K562 (cell line): Measurements from ENCODE around the gene C5AR2. TPM values are rescaled to one million over a fixed set of nuclear protein-coding genes. Genes with fewer than 3 reads are reported as not detected.

Experiments used
- CBX3 ChIP-seq, 2 experiments: IDR thresholded peaks; 1 replicate in 1 of 2; 2 replicates in 1 of 2; pipeline ENCODE4 v1.6.1; 2012; ENCODE audit warnings: inconsistent platforms in 2 of 2, low read length in 2 of 2, borderline replicate concordance in 1 of 2, control low read depth in 1 of 2
- CXXC5 ChIP-seq: fragments of 250-450 bp; sonication (Bioruptor Pico); IDR thresholded peaks from 2 replicates; pipeline ENCODE4 v1.8.0; 2022; ENCODE audit warnings: inconsistent platforms, mild to moderate bottlenecking, moderate library complexity
- POLR2A ChIP-seq: fragments of 450-650 bp; conservative IDR thresholded peaks from 2 replicates; pipeline ENCODE4 v1.6.1; 2016
- polyA plus RNA-seq, 8 experiments: library from polyadenylated mRNA; depleted of rRNA in 4 of 8; stranded (reverse) in 5 of 8; unstranded in 3 of 8; fragments of >200 nt; fragmentation: Nextera tagmentation in 2 of 8; fragmentation: Illumina TruSeq in 1 of 8; extraction: Ambion mirVana in 2 of 8; extraction: Trizol in 1 of 8; gene quantifications; 2 replicates each; pipeline versions ENCODE4 v1.2.1 to v1.2.3, GENCODE V29; 2011 to 2014; ENCODE audit warnings: inconsistent platforms in 1 of 8, missing spikeins in 1 of 8
- total RNA-seq, 7 experiments: library from RNA; depleted of rRNA in 6 of 7; stranded (reverse); fragments of >200 nt in 6 of 7; fragmentation: Illumina TruSeq in 2 of 7; extraction: Trizol in 2 of 7; gene quantifications; 2 replicates each; pipeline versions ENCODE4 v1.2.1 to v1.2.3, GENCODE V29; 2011 to 2021; ENCODE audit warnings: low replicate concordance in 1 of 7
- TF ChIP-seq, protein P1 (sequence below): fragments of 250-450 bp; sonication (Bioruptor Pico); IDR thresholded peaks from 2 replicates; pipeline ENCODE4 v1.8.0; 2021; ENCODE audit warnings: borderline replicate concordance, mild to moderate bottlenecking, moderate library complexity; ENCODE audit not compliant: poor library complexity, severe bottlenecking
- TF ChIP-seq, protein P2 (sequence below): fragments of 450-650 bp; formaldehyde crosslinking; IDR thresholded peaks from 2 replicates; pipeline ENCODE4 v1.4.0; 2022; ENCODE audit warnings: missing genetic modification characterization
- TF ChIP-seq, protein P3 (sequence below): fragments of 450-650 bp; IDR thresholded peaks from 2 replicates; pipeline ENCODE4 v1.6.1; 2016; ENCODE audit warnings: low read depth
- TF ChIP-seq, protein P4 (sequence below), 3 experiments: IDR thresholded peaks in 2 of 3; conservative IDR thresholded peaks in 1 of 3; 2 replicates each; pipeline ENCODE4 v1.5.1; 2011 to 2012; ENCODE audit warnings: low read length in 3 of 3, mild to moderate bottlenecking in 3 of 3, control low read depth in 2 of 3, improper control_type of control experiment in 1 of 3, inconsistent platforms in 1 of 3, low read depth in 1 of 3, mixed read lengths in 1 of 3, moderate library complexity in 1 of 3; ENCODE audit not compliant: insufficient read depth in 2 of 3
- TF ChIP-seq, protein P5 (sequence below): sonication (generic); formaldehyde crosslinking; IDR thresholded peaks from 2 replicates; pipeline ENCODE4 v1.8.0; 2022; ENCODE audit warnings: mild to moderate bottlenecking, missing genetic modification reagents

Gene C5AR2
- total and polyA plus RNA-seq, 9 of the 15 experiments (the other 6 are each of a cell fraction or from before 2014, with no cell fraction given): 0.01 to 1.1 (median 0.13) TPM

DNA sequence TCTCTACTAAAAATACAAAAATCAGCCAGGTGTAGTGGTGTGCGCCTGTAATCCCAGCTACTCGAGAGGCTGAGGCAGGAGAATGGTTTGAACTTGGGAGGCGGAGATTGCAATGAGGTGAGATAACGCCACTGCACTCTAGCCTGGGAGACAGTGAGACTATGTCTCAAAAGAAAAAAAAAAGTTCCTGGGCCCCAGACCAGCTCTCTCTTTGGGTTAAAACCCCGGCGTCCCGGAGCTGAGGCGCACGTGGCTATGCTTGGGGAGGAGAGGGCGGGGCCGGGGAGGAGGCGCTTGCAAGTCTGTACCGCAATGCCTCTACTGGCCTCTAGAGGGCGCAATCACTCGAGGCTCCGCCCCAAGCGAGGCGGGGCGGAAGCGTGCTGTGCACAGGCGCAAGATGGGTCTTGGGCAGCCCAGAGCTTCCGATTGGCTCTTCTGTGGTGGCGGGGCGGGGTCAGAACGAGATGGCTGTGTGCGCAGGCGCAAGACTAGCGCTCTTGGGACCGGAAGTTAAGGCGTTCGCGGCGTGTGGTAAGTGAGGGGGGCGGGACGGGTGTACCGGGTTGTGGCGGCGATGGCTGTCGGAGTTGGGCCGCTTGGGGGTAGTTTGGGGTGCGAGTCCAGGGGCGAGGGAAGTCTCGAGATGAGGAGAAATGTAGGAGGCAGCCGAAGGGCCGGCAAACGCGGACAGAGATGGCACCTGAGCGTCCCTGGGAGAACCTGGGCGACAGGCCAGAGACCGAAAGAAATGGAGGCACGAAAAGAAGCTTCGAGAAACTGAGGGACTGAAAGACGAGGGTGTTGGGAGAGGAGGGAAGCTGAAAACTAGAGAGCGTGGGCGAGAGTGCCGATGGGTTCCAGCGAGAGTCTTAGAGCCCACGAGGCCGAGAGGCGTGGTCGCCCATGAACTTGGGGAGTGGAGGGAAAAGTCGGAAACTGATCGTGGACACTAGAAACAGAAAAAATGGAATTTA lies 17.1 kb downstream of the C5AR2 start, which contains the start of gene DHX34 (continued):
- TF ChIP-seq, protein P1, sequence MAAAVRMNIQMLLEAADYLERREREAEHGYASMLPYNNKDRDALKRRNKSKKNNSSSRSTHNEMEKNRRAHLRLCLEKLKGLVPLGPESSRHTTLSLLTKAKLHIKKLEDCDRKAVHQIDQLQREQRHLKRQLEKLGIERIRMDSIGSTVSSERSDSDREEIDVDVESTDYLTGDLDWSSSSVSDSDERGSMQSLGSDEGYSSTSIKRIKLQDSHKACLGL (CRISPR knock-in tag): peak; percentile 62
- TF ChIP-seq, protein P2, sequence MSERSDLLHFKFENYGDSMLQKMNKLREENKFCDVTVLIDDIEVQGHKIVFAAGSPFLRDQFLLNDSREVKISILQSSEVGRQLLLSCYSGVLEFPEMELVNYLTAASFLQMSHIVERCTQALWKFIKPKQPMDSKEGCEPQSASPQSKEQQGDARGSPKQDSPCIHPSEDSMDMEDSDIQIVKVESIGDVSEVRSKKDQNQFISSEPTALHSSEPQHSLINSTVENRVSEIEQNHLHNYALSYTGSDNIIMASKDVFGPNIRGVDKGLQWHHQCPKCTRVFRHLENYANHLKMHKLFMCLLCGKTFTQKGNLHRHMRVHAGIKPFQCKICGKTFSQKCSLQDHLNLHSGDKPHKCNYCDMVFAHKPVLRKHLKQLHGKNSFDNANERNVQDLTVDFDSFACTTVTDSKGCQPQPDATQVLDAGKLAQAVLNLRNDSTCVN: peak; percentile 23; the same call in 1 of the 2 replicates
- TF ChIP-seq, protein P3, sequence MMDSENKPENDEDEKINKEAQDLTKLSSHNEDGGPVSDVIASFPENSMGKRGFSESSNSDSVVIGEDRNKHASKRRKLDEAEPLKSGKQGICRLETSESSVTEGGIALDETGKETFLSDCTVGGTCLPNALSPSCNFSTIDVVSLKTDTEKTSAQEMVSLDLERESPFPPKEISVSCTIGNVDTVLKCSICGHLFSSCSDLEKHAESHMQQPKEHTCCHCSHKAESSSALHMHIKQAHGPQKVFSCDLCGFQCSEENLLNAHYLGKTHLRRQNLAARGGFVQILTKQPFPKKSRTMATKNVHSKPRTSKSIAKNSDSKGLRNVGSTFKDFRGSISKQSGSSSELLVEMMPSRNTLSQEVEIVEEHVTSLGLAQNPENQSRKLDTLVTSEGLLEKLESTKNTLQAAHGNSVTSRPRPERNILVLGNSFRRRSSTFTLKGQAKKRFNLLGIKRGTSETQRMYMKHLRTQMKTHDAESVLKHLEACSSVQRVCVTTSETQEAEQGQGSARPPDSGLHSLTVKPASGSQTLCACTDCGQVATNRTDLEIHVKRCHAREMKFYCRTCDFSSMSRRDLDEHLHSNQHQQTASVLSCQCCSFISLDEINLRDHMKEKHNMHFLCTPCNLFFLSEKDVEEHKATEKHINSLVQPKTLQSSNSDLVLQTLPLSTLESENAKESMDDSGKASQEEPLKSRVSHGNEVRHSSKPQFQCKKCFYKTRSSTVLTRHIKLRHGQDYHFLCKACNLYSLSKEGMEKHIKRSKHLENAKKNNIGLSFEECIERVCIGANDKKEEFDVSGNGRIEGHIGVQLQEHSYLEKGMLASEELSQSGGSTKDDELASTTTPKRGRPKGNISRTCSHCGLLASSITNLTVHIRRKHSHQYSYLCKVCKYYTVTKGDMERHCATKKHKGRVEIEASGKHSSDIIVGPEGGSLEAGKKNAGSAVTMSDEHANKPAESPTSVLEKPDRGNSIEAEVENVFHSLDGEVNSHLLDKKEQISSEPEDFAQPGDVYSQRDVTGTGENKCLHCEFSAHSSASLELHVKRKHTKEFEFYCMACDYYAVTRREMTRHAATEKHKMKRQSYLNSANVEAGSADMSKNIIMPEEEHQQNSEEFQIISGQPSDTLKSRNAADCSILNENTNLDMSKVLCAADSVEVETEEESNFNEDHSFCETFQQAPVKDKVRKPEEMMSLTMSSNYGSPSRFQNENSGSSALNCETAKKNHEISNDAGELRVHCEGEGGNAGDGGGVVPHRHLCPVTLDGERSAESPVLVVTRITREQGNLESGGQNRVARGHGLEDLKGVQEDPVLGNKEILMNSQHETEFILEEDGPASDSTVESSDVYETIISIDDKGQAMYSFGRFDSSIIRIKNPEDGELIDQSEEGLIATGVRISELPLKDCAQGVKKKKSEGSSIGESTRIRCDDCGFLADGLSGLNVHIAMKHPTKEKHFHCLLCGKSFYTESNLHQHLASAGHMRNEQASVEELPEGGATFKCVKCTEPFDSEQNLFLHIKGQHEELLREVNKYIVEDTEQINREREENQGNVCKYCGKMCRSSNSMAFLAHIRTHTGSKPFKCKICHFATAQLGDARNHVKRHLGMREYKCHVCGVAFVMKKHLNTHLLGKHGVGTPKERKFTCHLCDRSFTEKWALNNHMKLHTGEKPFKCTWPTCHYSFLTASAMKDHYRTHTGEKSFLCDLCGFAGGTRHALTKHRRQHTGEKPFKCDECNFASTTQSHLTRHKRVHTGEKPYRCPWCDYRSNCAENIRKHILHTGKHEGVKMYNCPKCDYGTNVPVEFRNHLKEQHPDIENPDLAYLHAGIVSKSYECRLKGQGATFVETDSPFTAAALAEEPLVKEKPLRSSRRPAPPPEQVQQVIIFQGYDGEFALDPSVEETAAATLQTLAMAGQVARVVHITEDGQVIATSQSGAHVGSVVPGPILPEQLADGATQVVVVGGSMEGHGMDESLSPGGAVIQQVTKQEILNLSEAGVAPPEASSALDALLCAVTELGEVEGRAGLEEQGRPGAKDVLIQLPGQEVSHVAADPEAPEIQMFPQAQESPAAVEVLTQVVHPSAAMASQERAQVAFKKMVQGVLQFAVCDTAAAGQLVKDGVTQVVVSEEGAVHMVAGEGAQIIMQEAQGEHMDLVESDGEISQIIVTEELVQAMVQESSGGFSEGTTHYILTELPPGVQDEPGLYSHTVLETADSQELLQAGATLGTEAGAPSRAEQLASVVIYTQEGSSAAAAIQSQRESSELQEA: no peak
- TF ChIP-seq POLR2A (peak; percentile 92), CXXC5 (CRISPR knock-in tag) (peak; percentile 79), CBX3 (IDR thresholded peaks at IDR 0.05; ENCODE audit: borderline replicate concordance in 1 of 2, low read length in 2 of 2) (peak in 1 of 2 experiments; percentile 80; a peak in 1 of 3 replicates)
- TF ChIP-seq, protein P4, sequence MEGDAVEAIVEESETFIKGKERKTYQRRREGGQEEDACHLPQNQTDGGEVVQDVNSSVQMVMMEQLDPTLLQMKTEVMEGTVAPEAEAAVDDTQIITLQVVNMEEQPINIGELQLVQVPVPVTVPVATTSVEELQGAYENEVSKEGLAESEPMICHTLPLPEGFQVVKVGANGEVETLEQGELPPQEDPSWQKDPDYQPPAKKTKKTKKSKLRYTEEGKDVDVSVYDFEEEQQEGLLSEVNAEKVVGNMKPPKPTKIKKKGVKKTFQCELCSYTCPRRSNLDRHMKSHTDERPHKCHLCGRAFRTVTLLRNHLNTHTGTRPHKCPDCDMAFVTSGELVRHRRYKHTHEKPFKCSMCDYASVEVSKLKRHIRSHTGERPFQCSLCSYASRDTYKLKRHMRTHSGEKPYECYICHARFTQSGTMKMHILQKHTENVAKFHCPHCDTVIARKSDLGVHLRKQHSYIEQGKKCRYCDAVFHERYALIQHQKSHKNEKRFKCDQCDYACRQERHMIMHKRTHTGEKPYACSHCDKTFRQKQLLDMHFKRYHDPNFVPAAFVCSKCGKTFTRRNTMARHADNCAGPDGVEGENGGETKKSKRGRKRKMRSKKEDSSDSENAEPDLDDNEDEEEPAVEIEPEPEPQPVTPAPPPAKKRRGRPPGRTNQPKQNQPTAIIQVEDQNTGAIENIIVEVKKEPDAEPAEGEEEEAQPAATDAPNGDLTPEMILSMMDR (IDR thresholded peaks at IDR 0.05 in 2 of 3, conservative IDR thresholded peaks at IDR 0.05 in 1 of 3; ENCODE audit: insufficient read depth in 2 of 3, low read depth in 1 of 3, low read length in 3 of 3): peak; percentile 93 to 99 (median 98)
- TF ChIP-seq, protein P5, sequence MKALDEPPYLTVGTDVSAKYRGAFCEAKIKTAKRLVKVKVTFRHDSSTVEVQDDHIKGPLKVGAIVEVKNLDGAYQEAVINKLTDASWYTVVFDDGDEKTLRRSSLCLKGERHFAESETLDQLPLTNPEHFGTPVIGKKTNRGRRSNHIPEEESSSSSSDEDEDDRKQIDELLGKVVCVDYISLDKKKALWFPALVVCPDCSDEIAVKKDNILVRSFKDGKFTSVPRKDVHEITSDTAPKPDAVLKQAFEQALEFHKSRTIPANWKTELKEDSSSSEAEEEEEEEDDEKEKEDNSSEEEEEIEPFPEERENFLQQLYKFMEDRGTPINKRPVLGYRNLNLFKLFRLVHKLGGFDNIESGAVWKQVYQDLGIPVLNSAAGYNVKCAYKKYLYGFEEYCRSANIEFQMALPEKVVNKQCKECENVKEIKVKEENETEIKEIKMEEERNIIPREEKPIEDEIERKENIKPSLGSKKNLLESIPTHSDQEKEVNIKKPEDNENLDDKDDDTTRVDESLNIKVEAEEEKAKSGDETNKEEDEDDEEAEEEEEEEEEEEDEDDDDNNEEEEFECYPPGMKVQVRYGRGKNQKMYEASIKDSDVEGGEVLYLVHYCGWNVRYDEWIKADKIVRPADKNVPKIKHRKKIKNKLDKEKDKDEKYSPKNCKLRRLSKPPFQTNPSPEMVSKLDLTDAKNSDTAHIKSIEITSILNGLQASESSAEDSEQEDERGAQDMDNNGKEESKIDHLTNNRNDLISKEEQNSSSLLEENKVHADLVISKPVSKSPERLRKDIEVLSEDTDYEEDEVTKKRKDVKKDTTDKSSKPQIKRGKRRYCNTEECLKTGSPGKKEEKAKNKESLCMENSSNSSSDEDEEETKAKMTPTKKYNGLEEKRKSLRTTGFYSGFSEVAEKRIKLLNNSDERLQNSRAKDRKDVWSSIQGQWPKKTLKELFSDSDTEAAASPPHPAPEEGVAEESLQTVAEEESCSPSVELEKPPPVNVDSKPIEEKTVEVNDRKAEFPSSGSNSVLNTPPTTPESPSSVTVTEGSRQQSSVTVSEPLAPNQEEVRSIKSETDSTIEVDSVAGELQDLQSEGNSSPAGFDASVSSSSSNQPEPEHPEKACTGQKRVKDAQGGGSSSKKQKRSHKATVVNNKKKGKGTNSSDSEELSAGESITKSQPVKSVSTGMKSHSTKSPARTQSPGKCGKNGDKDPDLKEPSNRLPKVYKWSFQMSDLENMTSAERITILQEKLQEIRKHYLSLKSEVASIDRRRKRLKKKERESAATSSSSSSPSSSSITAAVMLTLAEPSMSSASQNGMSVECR: peak; percentile 95
